OCI-LY3 (cell line): ENCODE results near the gene MKNK2.

ENCODE experiments used
- H2AFZ ChIP-seq: fragments of 200-600, 300-600 bp; shearing (Covaris generic); 2 replicates; pipeline ENCODE4 v1.6.0; 2014; ENCODE audit warnings: antibody characterized with exemption, low read depth, low read length
- H3K27ac ChIP-seq: fragments of 200-600, 300-600 bp; sonication (generic); 2 replicates; pipeline ENCODE4 v1.5.1; 2014; ENCODE audit warnings: mild to moderate bottlenecking, low read length, moderate library complexity, mixed read lengths
- H3K27me3 ChIP-seq: fragments of 200-600, 300-600 bp; sonication (generic); 2 replicates; pipeline ENCODE4 v1.6.1; 2014; ENCODE audit warnings: low read depth, low read length, mixed read lengths
- H3K36me3 ChIP-seq: fragments of 200-600, 300-600 bp; sonication (generic); replicated peaks from 2 replicates; pipeline ENCODE3; 2014; ENCODE audit warnings: low read depth, low read length, mixed read lengths
- H3K4me1 ChIP-seq: fragments of 300-600, 200-600 bp; sonication (generic); 2 replicates; pipeline ENCODE4 v1.6.1; 2014; ENCODE audit warnings: low read length, mixed read lengths
- H3K4me2 ChIP-seq: fragments of 200-600, 300-600 bp; sonication (generic); 2 replicates; pipeline ENCODE4 v1.6.1; 2014; ENCODE audit warnings: low read length, mixed read lengths
- H3K4me3 ChIP-seq: fragments of 300-600, 200-600 bp; sonication (generic); 2 replicates; pipeline ENCODE4 v1.5.1; 2014; ENCODE audit warnings: antibody characterized with exemption, mild to moderate bottlenecking, low read length, moderate library complexity
- H3K79me2 ChIP-seq: fragments of 300-600, 200-600 bp; shearing (Covaris generic); 2 replicates; pipeline ENCODE4 v1.6.1; 2014; ENCODE audit warnings: mild to moderate bottlenecking, low read length, mixed read lengths
- H3K9ac ChIP-seq: fragments of 300-600, 200-600 bp; shearing (Covaris generic); 2 replicates; pipeline ENCODE4 v1.6.0; 2014; ENCODE audit warnings: mild to moderate bottlenecking, low read length, moderate library complexity
- H3K9me3 ChIP-seq: fragments of 200-600, 300-600 bp; shearing (Covaris generic); 2 replicates; pipeline ENCODE4 v1.6.1; 2014; ENCODE audit warnings: low read length, mixed read lengths; ENCODE audit not compliant: insufficient read depth
- H4K20me1 ChIP-seq: fragments of 200-600, 300-600 bp; sonication (generic); 2 replicates; pipeline ENCODE4 v1.6.1; 2016; ENCODE audit warnings: low read length, mixed read lengths; ENCODE audit not compliant: insufficient read depth
- CTCF ChIP-seq: fragments of 200-600, 300-600 bp; sonication (generic); IDR thresholded peaks from 2 replicates; pipeline ENCODE4 v1.5.1; 2014; ENCODE audit warnings: antibody characterized with exemption, low read length, low read depth
- EZH2phosphoT487 ChIP-seq: fragments of 200-600 bp; shearing (Covaris generic); IDR thresholded peaks from 2 replicates; pipeline ENCODE4 v1.6.1; 2018; ENCODE audit warnings: antibody characterized with exemption, mixed run types, low read depth

Gene MKNK2

DNA sequence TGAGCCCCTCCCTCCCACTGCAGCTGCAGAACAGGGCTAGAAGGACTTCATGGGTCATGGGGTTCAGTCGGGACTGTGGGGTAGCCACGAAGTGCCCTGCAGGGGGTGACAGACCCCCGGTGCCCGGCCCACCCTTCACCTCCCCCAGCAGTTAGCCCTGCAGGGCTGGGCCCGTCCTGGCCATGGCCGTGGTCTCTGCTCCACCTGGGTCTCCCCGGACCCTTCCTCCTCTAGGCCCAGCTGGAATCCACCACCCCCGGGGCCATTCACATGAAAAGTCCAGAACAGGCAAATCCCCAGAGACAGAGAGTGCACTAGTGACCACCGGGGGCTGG, 17.3 kb downstream of the MKNK2 start:
- Histone ChIP-seq H4K20me1 (peaks cover 17% of the 10 kb centered on the region), H3K4me1 (peaks cover 11% of the 10 kb centered on the region), H3K4me3 (no peak overlapping the region), H3K9me3 (no peaks in the 10 kb centered on the region), H3K27ac (no peak overlapping the region), H3K4me2 (no peak overlapping the region), H2AFZ (no peak overlapping the region), H3K36me3 (peaks cover 13% of the 10 kb centered on the region), H3K9ac (no peak overlapping the region), H3K27me3 (0 out of 2 replicates have a peak, but pooled peaks cover 3% of the 10 kb centered on the region), H3K79me2 (no peaks in the 10 kb centered on the region)
- TF ChIP-seq CTCF (no peak), EZH2phosphoT487 (no peak)

DNA sequence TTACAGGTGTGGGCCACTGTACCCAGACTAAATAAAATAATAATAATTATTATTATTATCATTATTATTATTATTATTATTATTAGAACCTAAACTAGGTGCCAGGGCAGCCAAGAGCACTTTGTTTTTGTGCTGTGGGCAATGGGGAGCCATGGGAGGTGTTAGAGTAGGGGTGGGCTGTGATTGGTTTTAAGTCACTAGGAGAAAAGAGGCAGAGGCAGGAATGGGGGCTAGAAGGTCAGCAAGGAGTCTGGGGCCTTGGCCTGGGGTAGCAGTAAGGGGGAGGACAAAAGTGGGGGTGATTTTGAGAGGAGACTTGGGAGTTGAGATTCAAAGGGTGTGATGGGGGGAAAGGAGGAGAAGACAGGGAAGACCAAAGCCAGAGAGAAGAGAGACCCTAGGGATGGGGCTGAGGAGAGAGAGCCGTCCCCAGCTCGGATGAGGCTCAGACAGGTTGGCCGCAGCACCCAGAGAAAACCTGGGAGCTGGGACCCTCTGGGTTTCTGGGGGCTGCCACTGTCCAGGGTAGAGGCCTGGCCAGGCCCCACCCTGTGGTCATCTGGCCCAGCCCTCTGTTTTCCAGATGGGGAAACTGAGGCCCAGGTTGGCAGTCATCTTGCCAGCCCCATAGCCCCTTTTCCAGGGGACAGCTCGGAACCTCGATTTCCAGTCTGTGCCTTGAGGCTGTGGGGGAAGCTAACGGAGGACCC, 17.8 kb downstream of the MKNK2 start:
- H3K27me3 ChIP-seq: 0 out of 2 replicates have a peak, but pooled peaks cover 3% of the 10 kb centered on the region
- TF ChIP-seq EZH2phosphoT487 (no peak), CTCF (no peak)
- H3K79me2 ChIP-seq: no peaks in the 10 kb centered on the region
- H3K9me3 ChIP-seq: no peaks in the 10 kb centered on the region
- no peak overlapping the region for H3K4me2 ChIP-seq
- peaks cover 11% of the 10 kb centered on the region for H3K4me1 ChIP-seq
- no peak overlapping the region for H3K9ac ChIP-seq
- H3K4me3 ChIP-seq: no peak overlapping the region
- H4K20me1 ChIP-seq: peaks cover 12% of the 10 kb centered on the region
- H2AFZ ChIP-seq: no peak overlapping the region
- no peak overlapping the region for H3K27ac ChIP-seq
- H3K36me3 ChIP-seq: peaks cover 8% of the 10 kb centered on the region

DNA sequence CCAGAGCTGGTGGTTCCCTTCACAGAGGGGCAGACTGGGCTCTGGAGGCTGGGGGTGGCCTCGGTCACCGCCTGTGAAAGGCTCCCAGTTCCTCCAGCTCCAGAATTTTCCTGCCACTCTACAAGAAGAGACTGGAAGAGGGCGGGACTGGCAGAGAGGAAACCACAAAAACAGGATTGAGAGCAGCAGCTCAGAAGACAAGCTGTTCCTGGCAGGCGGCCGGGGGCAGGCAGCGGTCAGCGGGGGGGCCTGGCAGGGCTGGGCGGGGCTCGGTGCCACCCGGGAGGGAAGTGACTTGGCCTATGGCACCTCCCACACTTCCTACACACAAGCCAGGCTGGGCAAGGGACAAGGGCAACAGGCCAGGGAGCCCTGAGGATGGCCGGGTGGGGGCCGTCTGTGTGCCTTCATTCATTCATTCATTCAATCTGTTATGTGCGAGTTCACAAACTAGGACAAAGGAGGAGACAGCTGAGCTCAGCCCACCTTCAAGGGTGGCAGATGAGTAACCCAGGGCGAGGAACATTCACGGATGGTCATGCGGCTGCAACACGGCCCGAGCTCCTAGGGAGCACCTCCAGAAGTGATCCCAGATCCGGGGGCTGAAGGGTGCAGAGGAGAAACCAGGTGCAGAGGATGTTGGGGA, 18.6 kb downstream of the MKNK2 start:
- H3K79me2 ChIP-seq: no peaks in the 10 kb centered on the region
- H3K27me3 ChIP-seq: 0 out of 2 replicates have a peak, but pooled peaks cover 3% of the 10 kb centered on the region
- H3K4me2 ChIP-seq: peak overlapping the region; percentile 36
- no peak overlapping the region for H3K27ac ChIP-seq
- H4K20me1 ChIP-seq: peaks cover 4% of the 10 kb centered on the region; the same call in 1 of the 2 replicates
- no peaks in the 10 kb centered on the region for H3K36me3 ChIP-seq
- 0 out of 2 replicates have a peak overlapping the region, but pooled peaks have one; percentile 22 for H2AFZ ChIP-seq
- H3K4me3 ChIP-seq: peak overlapping the region; percentile 27; the same call in 1 of the 2 replicates
- H3K9ac ChIP-seq: no peak overlapping the region
- peaks cover 11% of the 10 kb centered on the region for H3K4me1 ChIP-seq
- TF ChIP-seq CTCF: no peak
- no peaks in the 10 kb centered on the region for H3K9me3 ChIP-seq

GRCh38 chr19:2027361-2027760, 23.7 kb downstream of the MKNK2 start:
- H3K4me3 ChIP-seq: no peak overlapping the region
- TF ChIP-seq EZH2phosphoT487 (no peak), CTCF (no peak)
- peaks cover 2% of the 10 kb centered on the region for H3K36me3 ChIP-seq
- H3K4me1 ChIP-seq: peaks cover 4% of the 10 kb centered on the region
- H3K79me2 ChIP-seq: no peaks in the 10 kb centered on the region
- peaks cover 3% of the 10 kb centered on the region; the same call in 1 of the 2 replicates for H3K9me3 ChIP-seq
- no peak overlapping the region for H3K27ac ChIP-seq
- 0 out of 2 replicates have a peak, but pooled peaks cover 5% of the 10 kb centered on the region for H3K27me3 ChIP-seq
- H3K9ac ChIP-seq: no peak overlapping the region
- H2AFZ ChIP-seq: no peak overlapping the region
- H4K20me1 ChIP-seq: no peaks in the 10 kb centered on the region
- H3K4me2 ChIP-seq: no peak overlapping the region
